ENCODE results near the gene TESK2.
A peak's percentile ranks its signal among the peaks of the same experiment; 100 is the strongest.
"Not testable (repeated sequence)": the region's sequence is repeated elsewhere in the genome, so short reads cannot be mapped to it uniquely, and the experiment has no call there.

Gene TESK2

GRCh38 chr1:45516036-45516435 is 25.1 kb upstream of the TESK2 start:
- no peak for TF ChIP-seq CTCF (conservative IDR thresholded peaks at IDR 0.05; ENCODE audit: low read depth, low read length)
- no peak overlapping the region for H3K4me2 ChIP-seq
- 0 out of 2 replicates have a peak, but pooled peaks cover 18% of the 10 kb centered on the region for H4K20me1 ChIP-seq (ENCODE audit: insufficient read depth)
- no peak overlapping the region for H3K4me3 ChIP-seq (IDR thresholded peaks at IDR 0.05; ENCODE audit: insufficient read depth, low read depth, low read length)
- no peak overlapping the region; the same call in 1 of the 2 replicates for H3K27ac ChIP-seq
- H2AFZ ChIP-seq (ENCODE audit: low read depth): no peak overlapping the region
- H3K4me1 ChIP-seq (ENCODE audit: low read depth, poor library complexity, severe bottlenecking): peaks cover 28% of the 10 kb centered on the region
- peaks cover 59% of the 10 kb centered on the region for H3K79me2 ChIP-seq (ENCODE audit: insufficient read depth, low read depth)
- peaks cover 20% of the 10 kb centered on the region for H3K36me3 ChIP-seq (ENCODE audit: insufficient read depth)
- H3K9ac ChIP-seq: no peak overlapping the region
- H3K27me3 ChIP-seq (ENCODE audit: insufficient read depth, low read depth): no peaks in the 10 kb centered on the region

GRCh38 chr1:45513532-45514260 is 22.7 kb upstream of the TESK2 start:
- H2AFZ ChIP-seq (ENCODE audit: low read depth); H3K4me2 ChIP-seq; H3K27ac ChIP-seq; H3K4me3 ChIP-seq (IDR thresholded peaks at IDR 0.05; ENCODE audit: insufficient read depth, low read depth, low read length); H4K20me1 ChIP-seq (ENCODE audit: insufficient read depth); H3K9ac ChIP-seq; H3K27me3 ChIP-seq (ENCODE audit: insufficient read depth, low read depth): not testable (repeated sequence)
- Histone ChIP-seq H3K36me3 (ENCODE audit: insufficient read depth) (peaks cover 20% of the 10 kb centered on the region), H3K4me1 (ENCODE audit: low read depth, poor library complexity, severe bottlenecking) (peaks cover 14% of the 10 kb centered on the region), H3K79me2 (ENCODE audit: insufficient read depth, low read depth) (peaks cover 35% of the 10 kb centered on the region; the same call in 1 of the 2 replicates)

GRCh38 chr1:45512641-45513054 is 21.7 kb upstream of the TESK2 start:
- peak; percentile 76 for TF ChIP-seq CTCF (conservative IDR thresholded peaks at IDR 0.05; ENCODE audit: low read depth, low read length)
- Histone ChIP-seq H3K9ac (no peak overlapping the region), H3K27me3 (ENCODE audit: insufficient read depth, low read depth) (no peaks in the 10 kb centered on the region), H3K36me3 (ENCODE audit: insufficient read depth) (peaks cover 20% of the 10 kb centered on the region), H3K4me1 (ENCODE audit: low read depth, poor library complexity, severe bottlenecking) (peaks cover 5% of the 10 kb centered on the region), H3K79me2 (ENCODE audit: insufficient read depth, low read depth) (peaks cover 25% of the 10 kb centered on the region; the same call in 1 of the 2 replicates), H3K4me2 (no peak overlapping the region), H4K20me1 (ENCODE audit: insufficient read depth) (0 out of 2 replicates have a peak, but pooled peaks cover 6% of the 10 kb centered on the region), H3K27ac (no peak overlapping the region), H3K4me3 (IDR thresholded peaks at IDR 0.05; ENCODE audit: insufficient read depth, low read depth, low read length) (no peak overlapping the region), H2AFZ (ENCODE audit: low read depth) (no peak overlapping the region)

GRCh38 chr1:45510972-45511527 is 20.1 kb upstream of the TESK2 start:
- H3K4me1 ChIP-seq (ENCODE audit: low read depth, poor library complexity, severe bottlenecking): peaks cover 3% of the 10 kb centered on the region
- H3K4me2 ChIP-seq: no peak overlapping the region
- H3K27me3 ChIP-seq (ENCODE audit: insufficient read depth, low read depth): no peaks in the 10 kb centered on the region
- no peak overlapping the region for H3K27ac ChIP-seq
- H3K9ac ChIP-seq: no peak overlapping the region
- H3K4me3 ChIP-seq (IDR thresholded peaks at IDR 0.05; ENCODE audit: insufficient read depth, low read depth, low read length): no peak overlapping the region
- peaks cover 10% of the 10 kb centered on the region; the same call in 1 of the 2 replicates for H3K79me2 ChIP-seq (ENCODE audit: insufficient read depth, low read depth)
- H4K20me1 ChIP-seq (ENCODE audit: insufficient read depth): 0 out of 2 replicates have a peak, but pooled peaks cover 3% of the 10 kb centered on the region
- H3K36me3 ChIP-seq (ENCODE audit: insufficient read depth): peaks cover 14% of the 10 kb centered on the region
- no peak for TF ChIP-seq CTCF (conservative IDR thresholded peaks at IDR 0.05; ENCODE audit: low read depth, low read length)
- no peak overlapping the region for H2AFZ ChIP-seq (ENCODE audit: low read depth)
